ENCODE measurements around the gene HFE.
"Not testable (repeated sequence)": the region's sequence is repeated elsewhere in the genome, so short reads cannot be mapped to it uniquely, and the experiment has no call there.

The HFE gene

DNA sequence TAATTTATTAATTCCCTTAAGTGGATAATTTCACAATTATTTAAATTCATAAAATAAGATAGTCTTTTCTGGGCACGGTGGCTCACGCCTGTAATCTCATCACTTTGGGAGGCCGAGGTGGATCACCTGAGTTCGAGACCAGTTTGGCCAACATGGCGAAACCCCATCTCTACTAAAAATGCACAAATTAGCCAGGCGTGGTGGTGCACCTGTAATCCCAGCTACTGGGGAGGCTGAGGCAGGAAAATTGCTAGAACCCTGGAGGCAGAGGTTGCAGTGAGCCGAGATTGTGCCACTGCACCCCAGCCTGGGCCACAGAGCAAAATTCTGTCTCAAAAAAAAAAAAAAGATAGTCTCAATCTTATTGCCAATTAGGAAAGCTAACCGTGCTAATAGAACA is 32.9 kb downstream of the HFE start:
- H2BK12ac ChIP-seq (ENCODE audit: low read length in 2 of 2); H2AFZ ChIP-seq (ENCODE audit: low read depth, low read length); H2BK15ac ChIP-seq (ENCODE audit: low read depth, poor library complexity, severe bottlenecking); H3K36me3 ChIP-seq (ENCODE audit: control insufficient read depth in 1 of 2, insufficient read depth in 2 of 2, low read depth in 1 of 2, low read length in 2 of 2); H3K79me1 ChIP-seq (replicated peaks; ENCODE audit: low read length, poor library complexity, severe bottlenecking); H3K27me3 ChIP-seq (ENCODE audit: control insufficient read depth in 1 of 2, insufficient read depth in 1 of 2, low read length in 2 of 2); H3K4me3 ChIP-seq (ENCODE audit: insufficient read depth in 1 of 2, low read depth in 1 of 2, low read length in 2 of 2); H3K4me2 ChIP-seq (ENCODE audit: low read length, poor library complexity, severe bottlenecking); H3K4me1 ChIP-seq (ENCODE audit: control insufficient read depth, insufficient read depth, low read depth, low read length); H4K8ac ChIP-seq (ENCODE audit: low read length); H3K9ac ChIP-seq (ENCODE audit: low read length); H3K9me3 ChIP-seq (ENCODE audit: control insufficient read depth, low read length); H3K23ac ChIP-seq (ENCODE audit: low read length in 2 of 2); H4K91ac ChIP-seq (ENCODE audit: low read length); H2BK5ac ChIP-seq (ENCODE audit: low read depth, low read length, poor library complexity, severe bottlenecking); H3K4ac ChIP-seq (ENCODE audit: low read depth in 1 of 2, low read length in 2 of 2); DNase-seq; H3K14ac ChIP-seq (ENCODE audit: low read length in 2 of 2); H3K18ac ChIP-seq (ENCODE audit: low read depth in 1 of 2, low read length in 2 of 2); H2BK120ac ChIP-seq (ENCODE audit: low read depth, low read length): not testable (repeated sequence)
- WGBS: 98% methylated on average over 6 of the region's 8 CpGs
- peak overlapping the region; percentile 98 for H3K27ac ChIP-seq (ENCODE audit: low read length, poor library complexity, severe bottlenecking)
- H2AK5ac ChIP-seq (ENCODE audit: low read length, severe bottlenecking): peak overlapping the region; percentile 75

DNA sequence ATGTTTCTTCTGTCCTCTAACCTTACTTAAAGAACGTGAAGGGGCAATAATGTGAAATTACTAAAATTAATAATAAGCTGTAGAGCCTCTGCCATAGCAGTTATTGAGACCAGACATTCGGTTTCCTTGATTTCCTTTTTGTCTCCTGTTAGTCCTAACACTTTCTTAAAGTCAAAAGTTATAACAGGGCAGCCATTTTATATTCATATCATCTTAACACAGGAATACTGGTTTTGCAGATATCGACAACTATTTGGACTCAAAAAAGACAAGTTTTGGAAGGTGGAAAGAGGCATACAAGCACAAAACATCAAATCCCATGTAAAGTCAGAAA is 33.5 kb downstream of the HFE start:
- H3K23ac ChIP-seq (ENCODE audit: low read length in 2 of 2): no peak overlapping the region
- H2AK5ac ChIP-seq (ENCODE audit: low read length, severe bottlenecking): no peak overlapping the region
- H2BK120ac ChIP-seq (ENCODE audit: low read depth, low read length): no peak overlapping the region
- H3K9ac ChIP-seq (ENCODE audit: low read length): no peak overlapping the region
- H2BK12ac ChIP-seq (ENCODE audit: low read length in 2 of 2): no peak overlapping the region
- H3K27me3 ChIP-seq (ENCODE audit: control insufficient read depth in 1 of 2, insufficient read depth in 1 of 2, low read length in 2 of 2): no peaks in the 10 kb centered on the region
- H3K4me3 ChIP-seq (ENCODE audit: insufficient read depth in 1 of 2, low read depth in 1 of 2, low read length in 2 of 2): no peak overlapping the region
- no peak overlapping the region for H2AFZ ChIP-seq (ENCODE audit: low read depth, low read length)
- peaks cover 5% of the 10 kb centered on the region for H3K4me1 ChIP-seq (ENCODE audit: control insufficient read depth, insufficient read depth, low read depth, low read length)
- no peak overlapping the region for H3K4ac ChIP-seq (ENCODE audit: low read depth in 1 of 2, low read length in 2 of 2)
- H2BK15ac ChIP-seq (ENCODE audit: low read depth, poor library complexity, severe bottlenecking): no peak overlapping the region
- no peak overlapping the region for H4K8ac ChIP-seq (ENCODE audit: low read length)
- peak overlapping the region; percentile 43 for H3K4me2 ChIP-seq (ENCODE audit: low read length, poor library complexity, severe bottlenecking)
- H2BK5ac ChIP-seq (ENCODE audit: low read depth, low read length, poor library complexity, severe bottlenecking): no peak overlapping the region
- no peak for DNase-seq
- peaks cover 2% of the 10 kb centered on the region for H3K79me1 ChIP-seq (replicated peaks; ENCODE audit: low read length, poor library complexity, severe bottlenecking)
- H3K27ac ChIP-seq (ENCODE audit: low read length, poor library complexity, severe bottlenecking): peak overlapping the region; percentile 98
- H3K9me3 ChIP-seq (ENCODE audit: control insufficient read depth, low read length): no peaks in the 10 kb centered on the region
- H3K18ac ChIP-seq (ENCODE audit: low read depth in 1 of 2, low read length in 2 of 2): no peak overlapping the region
- no peak overlapping the region for H3K14ac ChIP-seq (ENCODE audit: low read length in 2 of 2)
- no peak overlapping the region for H4K91ac ChIP-seq (ENCODE audit: low read length)
- WGBS: 45% methylated on average over 2 of the region's 3 CpGs
- no peaks in the 10 kb centered on the region for H3K36me3 ChIP-seq (ENCODE audit: control insufficient read depth in 1 of 2, insufficient read depth in 2 of 2, low read depth in 1 of 2, low read length in 2 of 2)

DNA sequence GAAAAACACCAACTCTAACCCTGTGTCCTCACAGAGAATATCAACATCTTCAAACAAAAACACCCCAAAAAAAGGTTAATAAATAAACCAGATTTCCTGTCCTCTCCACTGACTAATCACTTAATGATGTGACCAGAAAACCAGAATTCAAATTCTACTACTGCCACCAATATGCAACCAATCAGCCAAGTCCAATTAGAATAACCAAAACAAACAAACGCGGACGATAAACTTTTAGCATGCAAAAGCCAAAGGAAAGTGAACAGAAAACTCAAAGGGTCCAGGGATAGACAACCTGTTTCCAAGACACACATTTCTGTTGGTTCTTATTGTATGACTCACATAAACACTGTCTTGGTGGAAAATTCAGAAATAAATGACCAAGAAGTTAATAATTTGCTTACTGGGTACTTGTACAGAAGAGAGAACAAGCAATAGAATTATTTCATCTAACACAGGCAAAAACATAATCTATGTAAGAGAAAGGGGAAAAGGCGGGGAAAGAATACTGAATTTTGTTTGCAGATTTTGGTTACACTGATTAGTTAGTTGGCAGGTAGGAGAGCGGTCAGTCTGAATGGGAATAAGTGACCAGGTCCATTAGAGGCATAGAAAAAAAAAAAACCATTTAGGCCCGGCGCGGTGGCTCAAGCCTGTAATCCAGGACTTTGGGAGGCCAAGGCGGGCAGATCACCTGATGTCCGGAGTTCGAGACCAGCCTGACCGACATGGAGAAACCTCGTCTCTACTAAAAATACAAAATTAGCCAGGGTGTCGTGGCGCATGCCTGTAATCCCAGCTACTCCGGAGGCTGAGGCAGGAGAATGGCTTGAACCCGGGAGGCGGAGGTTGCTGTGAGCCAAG is 34.1 kb downstream of the HFE start:
- H3K4ac ChIP-seq (ENCODE audit: low read depth in 1 of 2, low read length in 2 of 2): no peak overlapping the region
- peak overlapping the region; percentile 43 for H3K4me2 ChIP-seq (ENCODE audit: low read length, poor library complexity, severe bottlenecking)
- peak; percentile 69 for DNase-seq
- H3K79me1 ChIP-seq (replicated peaks; ENCODE audit: low read length, poor library complexity, severe bottlenecking): peaks cover 2% of the 10 kb centered on the region
- no peak overlapping the region for H2BK12ac ChIP-seq (ENCODE audit: low read length in 2 of 2)
- no peak overlapping the region for H4K91ac ChIP-seq (ENCODE audit: low read length)
- no peak overlapping the region for H3K18ac ChIP-seq (ENCODE audit: low read depth in 1 of 2, low read length in 2 of 2)
- H2BK5ac ChIP-seq (ENCODE audit: low read depth, low read length, poor library complexity, severe bottlenecking): peak overlapping the region; percentile 91
- H2AK5ac ChIP-seq (ENCODE audit: low read length, severe bottlenecking): peak overlapping the region; percentile 70
- peaks cover 5% of the 10 kb centered on the region for H3K4me1 ChIP-seq (ENCODE audit: control insufficient read depth, insufficient read depth, low read depth, low read length)
- no peaks in the 10 kb centered on the region for H3K9me3 ChIP-seq (ENCODE audit: control insufficient read depth, low read length)
- H3K14ac ChIP-seq (ENCODE audit: low read length in 2 of 2): no peak overlapping the region
- H3K4me3 ChIP-seq (ENCODE audit: insufficient read depth in 1 of 2, low read depth in 1 of 2, low read length in 2 of 2): no peak overlapping the region
- H3K27me3 ChIP-seq (ENCODE audit: control insufficient read depth in 1 of 2, insufficient read depth in 1 of 2, low read length in 2 of 2): no peaks in the 10 kb centered on the region
- peak overlapping the region; percentile 98 for H3K27ac ChIP-seq (ENCODE audit: low read length, poor library complexity, severe bottlenecking)
- H3K23ac ChIP-seq (ENCODE audit: low read length in 2 of 2): no peak overlapping the region
- H2AFZ ChIP-seq (ENCODE audit: low read depth, low read length): no peak overlapping the region
- no peak overlapping the region for H3K9ac ChIP-seq (ENCODE audit: low read length)
- 89% methylated on average over 18 of the region's 18 CpGs for WGBS
- H2BK15ac ChIP-seq (ENCODE audit: low read depth, poor library complexity, severe bottlenecking): no peak overlapping the region
- no peak overlapping the region for H4K8ac ChIP-seq (ENCODE audit: low read length)
- H2BK120ac ChIP-seq (ENCODE audit: low read depth, low read length): no peak overlapping the region
- H3K36me3 ChIP-seq (ENCODE audit: control insufficient read depth in 1 of 2, insufficient read depth in 2 of 2, low read depth in 1 of 2, low read length in 2 of 2): no peaks in the 10 kb centered on the region

DNA sequence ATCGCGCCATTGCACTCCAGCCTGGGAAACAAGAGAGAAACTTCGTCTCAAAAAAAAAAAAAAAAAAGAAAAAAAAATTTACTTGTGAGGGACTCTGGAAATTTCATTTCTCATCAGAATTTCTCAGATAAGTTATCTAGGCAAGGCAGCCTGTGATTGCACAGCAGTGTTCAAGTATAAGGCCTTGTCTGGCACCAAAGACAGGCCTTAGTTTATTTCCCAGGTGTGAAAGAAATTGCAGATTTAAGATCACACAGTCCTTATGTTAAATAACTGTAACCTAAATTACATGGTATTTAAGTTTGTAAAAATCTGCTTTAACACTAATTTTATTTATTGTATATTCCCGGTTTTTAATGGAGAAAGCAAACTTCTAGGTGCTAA is 34.8 kb downstream of the HFE start:
- Histone ChIP-seq H4K8ac (ENCODE audit: low read length) (no peak overlapping the region), H2BK5ac (ENCODE audit: low read depth, low read length, poor library complexity, severe bottlenecking) (peak overlapping the region; percentile 91), H2AFZ (ENCODE audit: low read depth, low read length) (no peak overlapping the region), H3K4me2 (ENCODE audit: low read length, poor library complexity, severe bottlenecking) (no peak overlapping the region), H3K9me3 (ENCODE audit: control insufficient read depth, low read length) (no peaks in the 10 kb centered on the region), H3K9ac (ENCODE audit: low read length) (peak overlapping the region; percentile 100), H2AK5ac (ENCODE audit: low read length, severe bottlenecking) (peak overlapping the region; percentile 95), H3K27ac (ENCODE audit: low read length, poor library complexity, severe bottlenecking) (peak overlapping the region; percentile 98), H2BK12ac (ENCODE audit: low read length in 2 of 2) (no peak overlapping the region), H3K4me3 (ENCODE audit: insufficient read depth in 1 of 2, low read depth in 1 of 2, low read length in 2 of 2) (peak overlapping the region in 1 of 2 experiments; percentile 100), H3K27me3 (ENCODE audit: control insufficient read depth in 1 of 2, insufficient read depth in 1 of 2, low read length in 2 of 2) (no peaks in the 10 kb centered on the region), H3K18ac (ENCODE audit: low read depth in 1 of 2, low read length in 2 of 2) (no peak overlapping the region), H3K4me1 (ENCODE audit: control insufficient read depth, insufficient read depth, low read depth, low read length) (peaks cover 5% of the 10 kb centered on the region), H3K23ac (ENCODE audit: low read length in 2 of 2) (no peak overlapping the region), H3K14ac (ENCODE audit: low read length in 2 of 2) (no peak overlapping the region), H3K4ac (ENCODE audit: low read depth in 1 of 2, low read length in 2 of 2) (peak overlapping the region in 1 of 2 experiments; percentile 4), H2BK15ac (ENCODE audit: low read depth, poor library complexity, severe bottlenecking) (no peak overlapping the region), H3K79me1 (replicated peaks; ENCODE audit: low read length, poor library complexity, severe bottlenecking) (peaks cover 2% of the 10 kb centered on the region), H4K91ac (ENCODE audit: low read length) (no peak overlapping the region), H3K36me3 (ENCODE audit: control insufficient read depth in 1 of 2, insufficient read depth in 2 of 2, low read depth in 1 of 2, low read length in 2 of 2) (no peaks in the 10 kb centered on the region), H2BK120ac (ENCODE audit: low read depth, low read length) (peak overlapping the region; percentile 19)
- no CpG with 5 or more reads among the region's 4 CpGs for WGBS
- DNase-seq: peak; percentile 15
